Ishikawa (cell line): ENCODE data around the gene NCBP3.

Source experiments
- CEBPB ChIP-seq: IDR thresholded peaks from 2 replicates; pipeline ENCODE4 v1.6.1; 2012
- CREB1 ChIP-seq: IDR thresholded peaks from 2 replicates; pipeline ENCODE4 v1.6.1; 2012; ENCODE audit warnings: low read depth
- EGR1 ChIP-seq: IDR thresholded peaks from 2 replicates; pipeline ENCODE4 v1.6.1; 2012
- EP300 ChIP-seq: IDR thresholded peaks from 2 replicates; pipeline ENCODE4 v1.6.1; 2012; ENCODE audit warnings: borderline replicate concordance
- FOXM1 ChIP-seq: IDR thresholded peaks from 2 replicates; pipeline ENCODE4 v1.6.1; 2012; ENCODE audit warnings: low read depth, borderline replicate concordance
- MAX ChIP-seq: IDR thresholded peaks from 2 replicates; pipeline ENCODE4 v1.6.1; 2012
- NFIC ChIP-seq: IDR thresholded peaks from 2 replicates; pipeline ENCODE4 v1.6.1; 2012
- RAD21 ChIP-seq: IDR thresholded peaks from 2 replicates; pipeline ENCODE4 v1.6.1; 2012; ENCODE audit warnings: low read depth
- REST ChIP-seq: IDR thresholded peaks from 2 replicates; pipeline ENCODE4 v1.6.1; 2012; ENCODE audit warnings: low read depth, mild to moderate bottlenecking
- TAF1 ChIP-seq: IDR thresholded peaks from 2 replicates; pipeline ENCODE4 v1.6.1; 2012; ENCODE audit warnings: low read depth, mild to moderate bottlenecking
- TCF12 ChIP-seq: IDR thresholded peaks from 2 replicates; pipeline ENCODE4 v1.6.1; 2012; ENCODE audit warnings: low read depth
- TEAD4 ChIP-seq: IDR thresholded peaks from 2 replicates; pipeline ENCODE4 v1.6.1; 2012
- YY1 ChIP-seq: IDR thresholded peaks from 2 replicates; pipeline ENCODE4 v1.6.1; 2012; ENCODE audit warnings: low read depth
- ZBTB7A ChIP-seq: IDR thresholded peaks from 2 replicates; pipeline ENCODE4 v1.6.1; 2012; ENCODE audit warnings: low read depth
- TF ChIP-seq, protein P1 (sequence below): IDR thresholded peaks from 2 replicates; pipeline ENCODE4 v1.6.1; 2012

NCBP3 gene

DNA sequence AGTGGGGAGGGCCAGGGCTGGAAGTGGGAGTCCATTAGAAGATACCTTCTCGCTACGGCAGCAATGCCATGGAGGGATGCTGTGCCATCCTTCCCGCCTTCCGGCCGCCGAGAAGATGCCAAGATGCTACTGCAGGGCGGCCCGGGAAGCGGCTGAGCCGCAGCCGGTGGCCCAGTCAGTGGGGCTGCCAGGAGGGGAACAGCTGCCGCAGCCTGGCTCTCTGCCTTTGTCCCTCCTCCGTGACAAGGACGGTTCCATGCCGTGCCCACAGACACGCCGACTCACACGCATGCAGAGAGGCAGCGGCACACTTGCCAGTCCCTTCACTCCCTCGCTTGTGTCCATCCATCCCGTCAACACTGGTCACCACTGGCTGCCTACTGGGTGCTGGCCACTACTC lies 20.2 kb upstream of the NCBP3 start:
- no peak for TF ChIP-seq CREB1
- TF ChIP-seq FOXM1: no peak
- TF ChIP-seq TEAD4: no peak
- TF ChIP-seq CEBPB: no peak
- TF ChIP-seq REST: no peak
- no peak for TF ChIP-seq NFIC
- no peak for TF ChIP-seq TAF1
- TF ChIP-seq RAD21: no peak
- TF ChIP-seq YY1: no peak
- no peak for TF ChIP-seq TCF12
- no peak for TF ChIP-seq MAX
- TF ChIP-seq EP300: no peak
- TF ChIP-seq ZBTB7A: no peak
- TF ChIP-seq, protein P1, sequence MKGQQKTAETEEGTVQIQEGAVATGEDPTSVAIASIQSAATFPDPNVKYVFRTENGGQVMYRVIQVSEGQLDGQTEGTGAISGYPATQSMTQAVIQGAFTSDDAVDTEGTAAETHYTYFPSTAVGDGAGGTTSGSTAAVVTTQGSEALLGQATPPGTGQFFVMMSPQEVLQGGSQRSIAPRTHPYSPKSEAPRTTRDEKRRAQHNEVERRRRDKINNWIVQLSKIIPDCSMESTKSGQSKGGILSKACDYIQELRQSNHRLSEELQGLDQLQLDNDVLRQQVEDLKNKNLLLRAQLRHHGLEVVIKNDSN: no peak
- TF ChIP-seq EGR1: no peak

- TF ChIP-seq RAD21: no peak
- TF ChIP-seq ZBTB7A: no peak
- TF ChIP-seq TEAD4: no peak
- no peak for TF ChIP-seq TAF1
Observed at GRCh38 chr17:3865176-3865575, 19.1 kb upstream of the NCBP3 start.

- no peak for TF ChIP-seq EGR1
- TF ChIP-seq TCF12: no peak
- TF ChIP-seq MAX: no peak
- TF ChIP-seq TEAD4: no peak
- no peak for TF ChIP-seq CREB1
- no peak for TF ChIP-seq TAF1
- TF ChIP-seq REST: no peak
Observed at GRCh38 chr17:3864534-3864933, 18.5 kb upstream of the NCBP3 start.

GRCh38 chr17:3861761-3862681 lies 16.0 kb upstream of the NCBP3 start:
- TF ChIP-seq RAD21: no peak

- TF ChIP-seq MAX (no peak), YY1 (no peak), NFIC (no peak), TAF1 (no peak), REST (no peak), EP300 (no peak), RAD21 (no peak), ZBTB7A (no peak), TCF12 (no peak)
- TF ChIP-seq, protein P1: no peak
Observed at GRCh38 chr17:3860939-3861700, 15.1 kb upstream of the NCBP3 start.
